ENCODE measurements around the gene GGCX. TPM values are rescaled to one million over a fixed set of nuclear protein-coding genes. Genes with fewer than 3 reads are reported as not detected.

The GGCX gene
- total and polyA plus RNA-seq, 9 of the 15 experiments (the other 6 are each of a cell fraction or from before 2014, with no cell fraction given), result 14.4 to 47.1 (median 28.1) TPM

DNA sequence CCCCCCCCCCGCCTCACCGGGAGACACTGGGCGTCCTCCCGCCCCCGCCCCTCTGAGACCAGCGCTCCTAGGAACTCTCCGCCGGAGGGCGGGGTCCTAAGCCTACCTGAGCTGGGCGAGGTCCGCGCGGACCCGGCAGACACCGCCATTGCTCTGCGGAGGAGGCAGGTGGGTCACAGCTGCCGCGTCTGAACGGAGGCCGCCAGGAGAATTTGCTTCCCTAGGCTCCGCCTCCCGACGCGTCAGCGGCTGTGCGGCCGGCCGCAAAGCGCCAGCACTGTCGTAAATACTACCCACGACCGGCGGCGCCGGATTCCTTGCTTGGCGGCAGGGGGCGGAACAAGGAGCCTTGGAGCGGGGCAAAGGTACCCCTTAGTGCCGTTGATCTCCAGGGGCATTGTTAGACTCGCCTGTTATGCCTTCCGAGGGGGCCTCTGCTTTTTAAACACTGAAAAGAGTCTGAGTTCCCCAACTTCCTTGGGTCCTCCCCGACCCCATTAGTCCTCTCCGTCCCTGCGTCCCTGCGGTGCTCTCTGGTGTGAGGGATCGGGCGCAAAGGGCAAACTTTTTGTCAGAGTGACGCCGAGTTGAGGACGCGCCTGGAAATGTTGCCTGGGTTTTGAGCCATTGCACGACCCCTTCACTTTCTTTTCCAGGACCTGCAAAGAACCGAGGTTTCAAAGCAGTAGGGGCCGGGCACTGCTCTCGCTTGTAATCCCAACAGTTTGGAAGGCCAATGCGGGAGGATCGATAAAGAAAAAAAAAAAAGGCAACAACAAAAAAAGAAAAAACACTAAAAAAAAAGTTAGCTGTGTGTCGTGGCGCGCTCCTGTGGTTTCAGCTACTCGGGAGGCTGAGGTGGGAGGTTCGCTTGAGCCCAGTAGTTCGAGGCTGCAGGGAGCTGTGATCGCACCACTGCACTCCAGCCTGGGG is at the start of gene GGCX (continued):
- TF ChIP-seq TARDBP (IDR thresholded peaks at IDR 0.05) (peak; percentile 29; the same call in 1 of the 2 replicates), FOXM1 (IDR thresholded peaks at IDR 0.05; ENCODE audit: low read depth) (0 out of 2 replicates have a peak, but pooled peaks have one; percentile 29), FOXM1 (CRISPR knock-in tag; IDR thresholded peaks at IDR 0.05; ENCODE audit: low read depth) (no peak), E2F6 (IDR thresholded peaks at IDR 0.05; ENCODE audit: borderline replicate concordance in 1 of 2, extremely low read depth in 1 of 2, insufficient read depth in 1 of 2, insufficient read length in 1 of 2, low read depth in 1 of 2, low read length in 1 of 2, poor library complexity in 1 of 2, severe bottlenecking in 1 of 2) (peak; percentile 10 to 49), ZNF3 (CRISPR knock-in tag; IDR thresholded peaks at IDR 0.05) (no peak), PHF20 (IDR thresholded peaks at IDR 0.05; ENCODE audit: partially characterized antibody) (peak; percentile 0), C11orf30 (IDR thresholded peaks at IDR 0.05; ENCODE audit: low read depth) (peak; percentile 89), MTF1 (CRISPR knock-in tag; IDR thresholded peaks at IDR 0.05; ENCODE audit: borderline replicate concordance) (no peak), COPS2 (conservative IDR thresholded peaks at IDR 0.05) (no peak), CREM (IDR thresholded peaks at IDR 0.05; ENCODE audit: low read depth) (peak; percentile 93), RAD51 (IDR thresholded peaks at IDR 0.05; ENCODE audit: borderline replicate concordance, low read depth) (no peak), MTA3 (IDR thresholded peaks at IDR 0.05; ENCODE audit: borderline replicate concordance) (peak; percentile 82), ZBTB12 (CRISPR knock-in tag; IDR thresholded peaks at IDR 0.05) (peak; percentile 82), SIN3B (IDR thresholded peaks at IDR 0.05; ENCODE audit: low read depth) (peak; percentile 73), ATF1 (CRISPR knock-in tag; IDR thresholded peaks at IDR 0.05) (peak; percentile 30; the same call in 1 of the 2 replicates), ATF1 (tag; IDR thresholded peaks at IDR 0.05) (peak; percentile 94), POLR2AphosphoS2 (IDR thresholded peaks at IDR 0.05; ENCODE audit: low read length) (peak; percentile 72; the same call in 1 of the 2 replicates), ESRRA (IDR thresholded peaks at IDR 0.05; ENCODE audit: borderline replicate concordance, low read depth) (peak; percentile 66; the same call in 1 of the 2 replicates)
- TF ChIP-seq, protein P1, sequence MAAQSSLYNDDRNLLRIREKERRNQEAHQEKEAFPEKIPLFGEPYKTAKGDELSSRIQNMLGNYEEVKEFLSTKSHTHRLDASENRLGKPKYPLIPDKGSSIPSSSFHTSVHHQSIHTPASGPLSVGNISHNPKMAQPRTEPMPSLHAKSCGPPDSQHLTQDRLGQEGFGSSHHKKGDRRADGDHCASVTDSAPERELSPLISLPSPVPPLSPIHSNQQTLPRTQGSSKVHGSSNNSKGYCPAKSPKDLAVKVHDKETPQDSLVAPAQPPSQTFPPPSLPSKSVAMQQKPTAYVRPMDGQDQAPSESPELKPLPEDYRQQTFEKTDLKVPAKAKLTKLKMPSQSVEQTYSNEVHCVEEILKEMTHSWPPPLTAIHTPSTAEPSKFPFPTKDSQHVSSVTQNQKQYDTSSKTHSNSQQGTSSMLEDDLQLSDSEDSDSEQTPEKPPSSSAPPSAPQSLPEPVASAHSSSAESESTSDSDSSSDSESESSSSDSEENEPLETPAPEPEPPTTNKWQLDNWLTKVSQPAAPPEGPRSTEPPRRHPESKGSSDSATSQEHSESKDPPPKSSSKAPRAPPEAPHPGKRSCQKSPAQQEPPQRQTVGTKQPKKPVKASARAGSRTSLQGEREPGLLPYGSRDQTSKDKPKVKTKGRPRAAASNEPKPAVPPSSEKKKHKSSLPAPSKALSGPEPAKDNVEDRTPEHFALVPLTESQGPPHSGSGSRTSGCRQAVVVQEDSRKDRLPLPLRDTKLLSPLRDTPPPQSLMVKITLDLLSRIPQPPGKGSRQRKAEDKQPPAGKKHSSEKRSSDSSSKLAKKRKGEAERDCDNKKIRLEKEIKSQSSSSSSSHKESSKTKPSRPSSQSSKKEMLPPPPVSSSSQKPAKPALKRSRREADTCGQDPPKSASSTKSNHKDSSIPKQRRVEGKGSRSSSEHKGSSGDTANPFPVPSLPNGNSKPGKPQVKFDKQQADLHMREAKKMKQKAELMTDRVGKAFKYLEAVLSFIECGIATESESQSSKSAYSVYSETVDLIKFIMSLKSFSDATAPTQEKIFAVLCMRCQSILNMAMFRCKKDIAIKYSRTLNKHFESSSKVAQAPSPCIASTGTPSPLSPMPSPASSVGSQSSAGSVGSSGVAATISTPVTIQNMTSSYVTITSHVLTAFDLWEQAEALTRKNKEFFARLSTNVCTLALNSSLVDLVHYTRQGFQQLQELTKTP (IDR thresholded peaks at IDR 0.05; ENCODE audit: low read depth in 1 of 2, partially characterized antibody in 2 of 2), result peak; percentile 41 to 57
- TF ChIP-seq, protein P2, sequence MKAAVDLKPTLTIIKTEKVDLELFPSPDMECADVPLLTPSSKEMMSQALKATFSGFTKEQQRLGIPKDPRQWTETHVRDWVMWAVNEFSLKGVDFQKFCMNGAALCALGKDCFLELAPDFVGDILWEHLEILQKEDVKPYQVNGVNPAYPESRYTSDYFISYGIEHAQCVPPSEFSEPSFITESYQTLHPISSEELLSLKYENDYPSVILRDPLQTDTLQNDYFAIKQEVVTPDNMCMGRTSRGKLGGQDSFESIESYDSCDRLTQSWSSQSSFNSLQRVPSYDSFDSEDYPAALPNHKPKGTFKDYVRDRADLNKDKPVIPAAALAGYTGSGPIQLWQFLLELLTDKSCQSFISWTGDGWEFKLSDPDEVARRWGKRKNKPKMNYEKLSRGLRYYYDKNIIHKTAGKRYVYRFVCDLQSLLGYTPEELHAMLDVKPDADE (conservative IDR thresholded peaks at IDR 0.05; ENCODE audit: control insufficient read depth, low read depth, low read length), result 0 out of 2 replicates have a peak, but pooled peaks have one; percentile 31

Measured in K562 (cell line).